ENCODE data around the gene ZNF729.
"Not testable (repeated sequence)": the region's sequence is repeated elsewhere in the genome, so short reads cannot be mapped to it uniquely, and the experiment has no call there.

The ZNF729 gene

DNA sequence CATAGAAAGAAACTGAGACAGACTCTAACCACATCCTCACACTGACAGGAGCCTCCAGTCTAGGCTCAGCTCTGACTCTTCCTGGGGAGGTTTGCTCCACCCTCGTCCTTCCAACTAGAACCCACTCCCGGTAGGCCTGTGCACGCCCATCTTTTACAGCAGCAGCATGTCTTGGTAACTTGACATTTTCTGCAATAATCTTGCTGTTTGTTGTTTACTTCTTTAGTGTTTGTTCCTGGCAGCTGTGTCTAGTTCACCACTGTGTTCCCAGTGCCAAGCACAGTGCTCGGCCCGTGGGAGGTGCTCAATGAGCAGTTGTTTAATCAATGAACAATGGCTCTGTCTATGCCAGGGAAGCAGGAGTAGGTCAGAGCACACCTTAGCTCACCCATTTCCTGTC is 23.1 kb upstream of the ZNF729 start:
- H3K4me3 ChIP-seq (ENCODE audit: low read length): no peak overlapping the region
- DNase-seq (ENCODE audit: low read depth): no peak
- TF ChIP-seq, protein P1, sequence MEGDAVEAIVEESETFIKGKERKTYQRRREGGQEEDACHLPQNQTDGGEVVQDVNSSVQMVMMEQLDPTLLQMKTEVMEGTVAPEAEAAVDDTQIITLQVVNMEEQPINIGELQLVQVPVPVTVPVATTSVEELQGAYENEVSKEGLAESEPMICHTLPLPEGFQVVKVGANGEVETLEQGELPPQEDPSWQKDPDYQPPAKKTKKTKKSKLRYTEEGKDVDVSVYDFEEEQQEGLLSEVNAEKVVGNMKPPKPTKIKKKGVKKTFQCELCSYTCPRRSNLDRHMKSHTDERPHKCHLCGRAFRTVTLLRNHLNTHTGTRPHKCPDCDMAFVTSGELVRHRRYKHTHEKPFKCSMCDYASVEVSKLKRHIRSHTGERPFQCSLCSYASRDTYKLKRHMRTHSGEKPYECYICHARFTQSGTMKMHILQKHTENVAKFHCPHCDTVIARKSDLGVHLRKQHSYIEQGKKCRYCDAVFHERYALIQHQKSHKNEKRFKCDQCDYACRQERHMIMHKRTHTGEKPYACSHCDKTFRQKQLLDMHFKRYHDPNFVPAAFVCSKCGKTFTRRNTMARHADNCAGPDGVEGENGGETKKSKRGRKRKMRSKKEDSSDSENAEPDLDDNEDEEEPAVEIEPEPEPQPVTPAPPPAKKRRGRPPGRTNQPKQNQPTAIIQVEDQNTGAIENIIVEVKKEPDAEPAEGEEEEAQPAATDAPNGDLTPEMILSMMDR (IDR thresholded peaks at IDR 0.05; ENCODE audit: insufficient read depth, low read depth, low read length, missing control alignments): no peak

DNA sequence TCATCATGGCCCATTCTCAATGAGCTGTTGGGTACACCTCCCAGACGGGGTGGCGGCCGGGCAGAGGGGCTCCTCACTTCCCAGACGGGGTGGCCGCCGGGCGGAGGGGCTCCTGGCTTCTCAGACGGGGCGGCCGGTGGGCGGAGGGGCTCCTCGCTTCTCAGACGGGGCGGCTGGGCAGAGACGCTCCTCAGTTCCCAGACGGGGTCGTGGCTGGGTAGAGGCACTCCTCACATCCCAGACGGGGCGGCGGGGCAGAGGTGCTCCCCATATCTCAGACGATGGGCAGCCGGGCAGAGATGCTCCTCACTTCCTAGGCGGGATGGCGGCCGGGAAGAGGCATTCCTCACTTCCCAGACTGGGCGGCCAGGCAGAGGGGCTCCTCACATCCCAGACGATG is 35.3 kb downstream of the ZNF729 start:
- not testable (repeated sequence) for DNase-seq (ENCODE audit: low read depth); H3K4me3 ChIP-seq (ENCODE audit: low read length)

DNA sequence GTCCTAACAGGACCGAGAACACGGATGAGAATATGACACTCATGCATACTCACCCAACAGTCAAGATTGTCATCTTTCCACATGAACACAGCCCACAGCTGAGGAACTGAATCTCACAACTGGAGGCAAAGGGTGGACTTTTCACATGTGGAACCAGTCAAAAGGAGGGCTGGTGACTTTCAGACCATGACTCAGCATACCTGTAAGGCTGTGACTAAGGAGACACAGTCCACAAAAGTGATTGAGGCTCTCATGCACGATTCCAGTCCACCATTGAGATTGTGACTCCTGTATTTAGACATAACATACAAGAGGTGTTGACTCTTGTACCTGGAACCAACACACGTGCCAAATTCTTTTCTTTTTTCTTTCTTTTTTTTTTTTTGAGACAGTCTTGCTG is 40.0 kb downstream of the ZNF729 start:
- H3K4me3 ChIP-seq (ENCODE audit: low read length): no peak overlapping the region
- DNase-seq (ENCODE audit: low read depth): no peak
- TF ChIP-seq, protein P1 (IDR thresholded peaks at IDR 0.05; ENCODE audit: insufficient read depth, low read depth, low read length, missing control alignments): no peak

DNA sequence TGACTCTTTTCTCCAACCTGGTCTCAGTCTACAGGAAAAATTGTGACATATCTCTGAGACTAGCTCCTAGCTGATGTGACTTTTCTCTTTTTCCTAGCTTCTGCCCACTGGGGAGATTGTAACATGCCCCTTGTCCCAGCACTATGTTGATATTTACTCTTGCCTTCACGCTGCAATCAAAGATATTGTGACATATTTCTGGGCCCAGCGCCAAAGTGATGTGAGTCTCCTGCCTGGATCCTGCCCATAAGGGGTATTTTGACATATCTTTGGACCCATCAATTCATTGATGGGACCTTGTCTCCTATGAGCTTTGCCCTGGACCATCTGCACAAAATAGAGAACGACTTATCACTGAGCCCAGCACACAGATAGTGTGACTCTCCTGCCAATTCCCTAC is 41.1 kb downstream of the ZNF729 start:
- TF ChIP-seq, protein P1 (IDR thresholded peaks at IDR 0.05; ENCODE audit: insufficient read depth, low read depth, low read length, missing control alignments): no peak
- no peak for DNase-seq (ENCODE audit: low read depth)

DNA sequence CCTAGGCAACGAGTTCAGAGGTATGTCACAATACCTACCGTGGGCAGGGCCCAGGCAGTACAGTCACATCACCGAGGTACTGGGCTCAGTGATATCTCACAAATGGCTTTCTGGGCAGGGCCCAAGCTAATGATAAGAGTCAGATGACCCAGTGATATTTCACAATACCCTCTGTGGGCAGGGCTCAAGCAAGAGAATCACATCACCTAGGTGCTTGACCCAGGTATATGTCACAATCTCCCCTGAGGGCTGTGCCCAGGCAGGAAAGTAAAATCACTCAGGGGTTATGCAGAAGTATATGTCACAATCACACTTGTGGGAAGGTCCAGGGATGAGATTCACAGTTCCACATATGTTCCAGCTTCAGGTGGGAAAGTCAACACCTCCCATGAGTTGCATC is 45.3 kb downstream of the ZNF729 start:
- no peak overlapping the region for H3K4me3 ChIP-seq (ENCODE audit: low read length)
- no peak for DNase-seq (ENCODE audit: low read depth)
- TF ChIP-seq, protein P1 (IDR thresholded peaks at IDR 0.05; ENCODE audit: insufficient read depth, low read depth, low read length, missing control alignments): no peak

More for the DNA sequence above, 41.1 kb downstream of the ZNF729 start:
- H3K4me3 ChIP-seq (ENCODE audit: low read length): no peak overlapping the region

DNA sequence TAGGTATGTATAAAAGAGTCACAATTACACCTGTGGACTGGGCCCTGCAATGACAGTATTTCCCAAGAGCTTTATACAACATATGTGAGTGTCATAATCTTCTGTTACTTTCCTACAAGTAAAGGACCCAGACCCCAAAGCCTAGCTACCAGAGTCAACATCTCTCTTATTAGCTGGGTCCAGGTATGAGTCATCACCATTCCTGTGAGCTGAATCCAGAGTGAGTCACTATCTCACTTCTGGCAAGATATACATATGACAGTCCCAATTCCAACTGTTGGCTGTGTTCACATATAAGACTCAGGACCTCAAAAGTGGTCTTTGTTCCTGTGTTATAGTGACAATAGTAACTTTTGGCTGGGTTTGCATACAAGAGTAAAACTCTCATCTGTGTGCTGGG is 46.7 kb downstream of the ZNF729 start:
- TF ChIP-seq, protein P1 (IDR thresholded peaks at IDR 0.05; ENCODE audit: insufficient read depth, low read depth, low read length, missing control alignments): no peak

DNA sequence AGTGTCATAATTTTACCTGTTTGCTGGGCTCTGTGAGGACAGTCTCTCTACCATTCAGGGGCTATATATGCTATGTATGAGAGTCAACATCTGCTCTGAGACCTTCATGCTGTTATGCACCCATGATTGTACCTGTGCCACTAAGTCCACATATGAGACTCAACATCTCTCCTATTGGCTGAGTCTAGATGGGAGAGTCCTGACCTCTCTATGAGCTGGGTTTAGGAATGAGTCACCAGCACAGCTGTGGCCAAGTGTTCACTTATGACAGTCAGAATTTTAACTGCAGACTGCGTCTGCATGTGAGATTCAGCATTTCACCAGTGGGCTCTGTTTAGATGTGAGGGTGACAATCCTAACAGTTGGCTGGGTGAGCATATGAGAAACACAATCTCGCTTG is 49.5 kb downstream of the ZNF729 start:
- no peak overlapping the region for H3K4me3 ChIP-seq (ENCODE audit: low read length)
- TF ChIP-seq, protein P1 (IDR thresholded peaks at IDR 0.05; ENCODE audit: insufficient read depth, low read depth, low read length, missing control alignments): no peak
- DNase-seq (ENCODE audit: low read depth): no peak

More for the DNA sequence above, 46.7 kb downstream of the ZNF729 start:
- peak; percentile 7 for DNase-seq (ENCODE audit: low read depth)
- H3K4me3 ChIP-seq (ENCODE audit: low read length): no peak overlapping the region
